K562 (cell line): ENCODE measurements around the gene PM20D2. TPM values are rescaled to one million over a fixed set of nuclear protein-coding genes. Genes with fewer than 3 reads are reported as not detected.

ENCODE experiments used
- ATAC-seq: fragments of 200-7000 bp; cut with Tn5 transposase; 3 replicates; pipeline ENCODE4 v1.9.1; 2020; ENCODE audit warnings: moderate library complexity
- BruUV-seq: library from RNA; stranded (reverse); fragments of 400-500 nt; replicated peaks from 2 replicates; lab custom pipeline; 2021; lab: Mats Ljungman, UMichigan
- CTCF ChIA-PET: fragments of 300-600 bp; formaldehyde crosslinking; extraction: SDS; loops from one replicate; lab custom pipeline; 2021; ENCODE audit warnings: low intra/inter-chr PET ratio; lab: Yijun Ruan, JAX
- POLR2A ChIA-PET: fragments of 300-600, 350-650 bp; sonication (Branson Sonifier 250); formaldehyde crosslinking; extraction: SDS; loops from one replicate; lab custom pipeline; 2021; ENCODE audit warnings: antibody characterized with exemption, inconsistent platforms; lab: Yijun Ruan, JAX
- DNase-seq, 4 experiments: peaks; one replicate each; pipeline versions ENCODE4 v3.0.0 to v3.0.0-alpha.2; 2011 to 2018; ENCODE audit warnings: low spot score in 3 of 4, mixed read lengths in 3 of 4; ENCODE audit errors: extremely low read depth in 1 of 4
- FAIRE-seq: peaks from 2 replicates; lab custom pipeline; 2011; peaks lifted over from hg19 to GRCh38; lab: Jason Lieb, UNC
- H2AFZ ChIP-seq: 2 replicates; pipeline ENCODE4 v1.6.0; 2011; ENCODE audit warnings: low read depth, low read length, control low read depth, inconsistent platforms
- H3K27ac ChIP-seq: fragments of 200-600 bp; 3 replicates; pipeline ENCODE4 v1.8.0; 2011; ENCODE audit warnings: low read depth, mild to moderate bottlenecking, control low read depth, inconsistent platforms, low read length, moderate library complexity, mixed read lengths; ENCODE audit errors: extremely low read depth
- H3K27me3 ChIP-seq, 2 experiments: fragments of 300-600 bp in 1 of 2; 2 replicates in 1 of 2; 3 replicates in 1 of 2; pipeline versions ENCODE4 v1.6.0 to v1.8.0; 2011; ENCODE audit warnings: inconsistent platforms in 2 of 2, low read length in 2 of 2, mild to moderate bottlenecking in 1 of 2, mixed read lengths in 1 of 2, moderate library complexity in 1 of 2; ENCODE audit not compliant: control insufficient read depth in 2 of 2, insufficient read depth in 2 of 2
- H3K36me3 ChIP-seq: fragments of 300-600 bp; 3 replicates; pipeline ENCODE4 v1.8.0; 2011; ENCODE audit warnings: mild to moderate bottlenecking, low read length, inconsistent platforms; ENCODE audit not compliant: control insufficient read depth, insufficient read depth
- H3K4me1 ChIP-seq, 2 experiments: fragments of 200-600 bp in 1 of 2; replicated peaks in 1 of 2; 2 replicates in 1 of 2; 3 replicates in 1 of 2; pipeline versions ENCODE4 v1.5.1 to v1.8.0; 2011; ENCODE audit warnings: inconsistent platforms in 2 of 2, low read length in 2 of 2, mild to moderate bottlenecking in 1 of 2, mixed read lengths in 1 of 2, moderate library complexity in 1 of 2; ENCODE audit not compliant: control insufficient read depth in 2 of 2, insufficient read depth in 2 of 2
- H3K4me2 ChIP-seq: 2 replicates; pipeline ENCODE4 v1.6.1; 2011; ENCODE audit warnings: low read length, control low read depth, inconsistent platforms, mixed read lengths; ENCODE audit not compliant: insufficient read depth
- H3K4me3 ChIP-seq: fragments of 200-600 bp; sonication (generic), shearing (Covaris generic); 2 replicates; pipeline ENCODE4 v1.5.1; 2016; ENCODE audit warnings: control low read depth, inconsistent platforms
- H3K79me2 ChIP-seq: fragments of 200-600 bp; 3 replicates; pipeline ENCODE4 v1.8.0; 2011; ENCODE audit warnings: low read length, inconsistent platforms; ENCODE audit not compliant: control insufficient read depth, insufficient read depth
- H3K9ac ChIP-seq, 2 experiments: 2 replicates each; pipeline versions ENCODE4 v1.6.0 to v1.6.1; 2011; ENCODE audit warnings: low read depth in 2 of 2, low read length in 2 of 2, control low read depth in 1 of 2, inconsistent platforms in 1 of 2, mild to moderate bottlenecking in 1 of 2, mixed read lengths in 1 of 2; ENCODE audit not compliant: insufficient read depth in 1 of 2
- H3K9me1 ChIP-seq: one replicate; pipeline ENCODE4 v1.6.0; 2011; ENCODE audit warnings: inconsistent platforms, mild to moderate bottlenecking, low read length, moderate library complexity; ENCODE audit not compliant: control insufficient read depth, insufficient read depth
- H3K9me3 ChIP-seq: replicated peaks from 2 replicates; pipeline ENCODE4 v1.5.1; 2011; ENCODE audit warnings: low read depth, low read length, inconsistent platforms; ENCODE audit not compliant: control insufficient read depth, insufficient read depth
- H4K20me1 ChIP-seq: replicated peaks from 2 replicates; pipeline ENCODE4 v1.6.1; 2011; ENCODE audit warnings: low read length, inconsistent platforms, mixed read lengths; ENCODE audit not compliant: control insufficient read depth, insufficient read depth
- CAMTA2 ChIP-seq: fragments of 250-450 bp; sonication (Bioruptor Pico); conservative IDR thresholded peaks from 2 replicates; pipeline ENCODE4 v1.5.1; 2022
- HDGF ChIP-seq: fragments of 450-650 bp; IDR thresholded peaks from 2 replicates; pipeline ENCODE4 v1.6.1; 2016
- NCOA2 ChIP-seq, 2 experiments: fragments of 450-650 bp; IDR thresholded peaks; 2 replicates each; pipeline ENCODE4 v1.6.1; 2018; ENCODE audit warnings: mild to moderate bottlenecking in 2 of 2, moderate library complexity in 1 of 2; ENCODE audit not compliant: partially characterized antibody in 2 of 2
- NFE2 ChIP-seq: IDR thresholded peaks from 2 replicates; pipeline ENCODE4 v1.6.1; 2014; ENCODE audit warnings: antibody characterized with exemption, low read depth
- RAD51 ChIP-seq: fragments of 450-650 bp; IDR thresholded peaks from 2 replicates; pipeline ENCODE4 v1.7.1; 2016; ENCODE audit warnings: low read depth, mild to moderate bottlenecking, borderline replicate concordance
- RB1 ChIP-seq: fragments of 450-650 bp; IDR thresholded peaks from 2 replicates; pipeline ENCODE4 v1.6.1; 2017; ENCODE audit warnings: low read depth, mild to moderate bottlenecking
- U2AF1 ChIP-seq: fragments of 200-400 bp; formaldehyde crosslinking; optimal IDR thresholded peaks from 2 replicates; pipeline ENCODE3; 2017; ENCODE audit warnings: mild to moderate bottlenecking, low read depth, low read length, moderate library complexity
- ZEB2 ChIP-seq: fragments of 450-650 bp; IDR thresholded peaks from 2 replicates; pipeline ENCODE4 v1.6.1; 2016
- ZFPM2 ChIP-seq: fragments of 250-450 bp; sonication (Bioruptor Pico); IDR thresholded peaks from 2 replicates; pipeline ENCODE4 v1.5.1; 2022; ENCODE audit warnings: mild to moderate bottlenecking
- ZNF347 ChIP-seq: fragments of 450-650 bp; formaldehyde crosslinking; IDR thresholded peaks from 2 replicates; pipeline ENCODE4 v1.4.0; 2020; ENCODE audit warnings: low read depth, mild to moderate bottlenecking, moderate library complexity
- WGBS: fragments of 100-300 bp; shearing (Covaris generic); methylation state at CpG from one replicate; pipeline ENCODE4 v1.1.6; 2016; ENCODE audit warnings: low coverage, mixed read lengths; ENCODE audit not compliant: insufficient coverage; ENCODE audit errors: missing lambda C conversion rate; 5-methylcytosine and 5-hydroxymethylcytosine counted together
- in situ Hi-C: fragments of 300-500 bp; cut with MboI; formaldehyde crosslinking; loops from 4 replicates; pipeline ENCODE4 v1.15.0; 2018; ENCODE audit warnings: inconsistent platforms, mixed read lengths
- intact Hi-C: fragments of 100-400 bp; cut with micrococcal nuclease; formaldehyde crosslinking; loops from 2 replicates; pipeline ENCODE4 v1.14.2; 2022
- polyA plus RNA-seq, 8 experiments: library from polyadenylated mRNA; depleted of rRNA in 4 of 8; stranded (reverse) in 5 of 8; unstranded in 3 of 8; fragments of >200 nt; fragmentation: Nextera tagmentation in 2 of 8; fragmentation: Illumina TruSeq in 1 of 8; extraction: Ambion mirVana in 2 of 8; extraction: Trizol in 1 of 8; gene quantifications; 2 replicates each; pipeline versions ENCODE4 v1.2.1 to v1.2.3, GENCODE V29; 2011 to 2014; ENCODE audit warnings: inconsistent platforms in 1 of 8, missing spikeins in 1 of 8
- total RNA-seq, 7 experiments: library from RNA; depleted of rRNA in 6 of 7; stranded (reverse); fragments of >200 nt in 6 of 7; fragmentation: Illumina TruSeq in 2 of 7; extraction: Trizol in 2 of 7; gene quantifications; 2 replicates each; pipeline versions ENCODE4 v1.2.1 to v1.2.3, GENCODE V29; 2011 to 2021; ENCODE audit warnings: low replicate concordance in 1 of 7
- TF ChIP-seq, protein P1 (sequence below): sonication (generic); formaldehyde crosslinking; IDR thresholded peaks from 2 replicates; pipeline ENCODE4 v1.8.0; 2022; ENCODE audit warnings: mild to moderate bottlenecking, missing genetic modification reagents
- TF ChIP-seq, protein P2 (sequence below): IDR thresholded peaks from 2 replicates; pipeline ENCODE4 v1.6.1; 2012; ENCODE audit warnings: low read depth, low read length, improper control_type of control experiment, borderline replicate concordance
- TF ChIP-seq, protein P3 (sequence below): sonication (generic); formaldehyde crosslinking; IDR thresholded peaks from 2 replicates; pipeline ENCODE4 v1.8.0; 2022; ENCODE audit warnings: mild to moderate bottlenecking, missing genetic modification reagents

The PM20D2 gene
- total and polyA plus RNA-seq, 9 of the 15 experiments (the other 6 are each of a cell fraction or from before 2014, with no cell fraction given) = 0.30 to 2.6 (median 1.00) TPM

DNA sequence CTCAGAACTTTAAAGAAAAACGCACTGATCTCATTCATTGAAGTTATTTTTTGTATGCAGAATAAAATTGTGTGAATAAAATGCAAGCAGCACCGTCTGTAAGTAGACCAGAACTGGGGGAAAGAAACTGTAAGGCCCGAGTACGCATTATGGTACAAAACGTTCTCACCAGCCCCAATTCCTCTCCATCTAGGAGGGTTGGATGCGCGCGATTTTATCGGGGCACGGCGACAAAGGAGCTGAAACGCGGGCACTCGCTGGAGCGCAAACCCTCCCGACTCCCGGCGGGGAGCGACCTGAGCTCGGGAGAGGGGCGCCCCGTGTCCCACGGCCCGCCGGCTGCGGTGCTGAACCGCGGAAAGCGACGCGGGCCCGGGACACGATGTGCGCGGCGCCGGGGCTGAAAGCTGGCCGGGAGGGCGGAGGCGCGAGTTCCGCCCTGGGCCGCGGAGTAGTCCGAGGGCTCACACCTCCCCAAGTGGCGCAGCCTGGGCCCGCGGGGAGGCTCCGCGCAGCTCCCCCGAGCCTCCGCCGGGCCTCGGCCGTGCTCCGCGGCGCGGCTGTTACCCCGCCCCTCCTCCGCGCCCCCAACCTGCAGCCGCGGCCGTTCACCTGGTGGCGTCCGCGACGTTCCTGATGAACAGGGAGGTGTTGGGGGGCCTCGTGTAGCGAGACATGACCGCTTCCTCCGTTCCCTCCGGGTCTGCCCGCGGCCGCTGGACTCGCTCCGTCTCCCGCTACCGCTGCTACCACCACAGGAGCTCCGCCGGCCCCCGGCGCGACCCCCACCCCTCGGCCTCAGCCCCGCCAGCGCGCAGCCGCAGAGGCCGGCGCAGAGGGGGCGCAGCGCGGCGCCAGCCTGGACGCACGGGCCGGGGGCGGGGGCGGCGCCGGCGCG lies 28.4 kb upstream of the PM20D2 start, which contains the start of gene SRSF12 (continued):
- TF ChIP-seq, protein P1, sequence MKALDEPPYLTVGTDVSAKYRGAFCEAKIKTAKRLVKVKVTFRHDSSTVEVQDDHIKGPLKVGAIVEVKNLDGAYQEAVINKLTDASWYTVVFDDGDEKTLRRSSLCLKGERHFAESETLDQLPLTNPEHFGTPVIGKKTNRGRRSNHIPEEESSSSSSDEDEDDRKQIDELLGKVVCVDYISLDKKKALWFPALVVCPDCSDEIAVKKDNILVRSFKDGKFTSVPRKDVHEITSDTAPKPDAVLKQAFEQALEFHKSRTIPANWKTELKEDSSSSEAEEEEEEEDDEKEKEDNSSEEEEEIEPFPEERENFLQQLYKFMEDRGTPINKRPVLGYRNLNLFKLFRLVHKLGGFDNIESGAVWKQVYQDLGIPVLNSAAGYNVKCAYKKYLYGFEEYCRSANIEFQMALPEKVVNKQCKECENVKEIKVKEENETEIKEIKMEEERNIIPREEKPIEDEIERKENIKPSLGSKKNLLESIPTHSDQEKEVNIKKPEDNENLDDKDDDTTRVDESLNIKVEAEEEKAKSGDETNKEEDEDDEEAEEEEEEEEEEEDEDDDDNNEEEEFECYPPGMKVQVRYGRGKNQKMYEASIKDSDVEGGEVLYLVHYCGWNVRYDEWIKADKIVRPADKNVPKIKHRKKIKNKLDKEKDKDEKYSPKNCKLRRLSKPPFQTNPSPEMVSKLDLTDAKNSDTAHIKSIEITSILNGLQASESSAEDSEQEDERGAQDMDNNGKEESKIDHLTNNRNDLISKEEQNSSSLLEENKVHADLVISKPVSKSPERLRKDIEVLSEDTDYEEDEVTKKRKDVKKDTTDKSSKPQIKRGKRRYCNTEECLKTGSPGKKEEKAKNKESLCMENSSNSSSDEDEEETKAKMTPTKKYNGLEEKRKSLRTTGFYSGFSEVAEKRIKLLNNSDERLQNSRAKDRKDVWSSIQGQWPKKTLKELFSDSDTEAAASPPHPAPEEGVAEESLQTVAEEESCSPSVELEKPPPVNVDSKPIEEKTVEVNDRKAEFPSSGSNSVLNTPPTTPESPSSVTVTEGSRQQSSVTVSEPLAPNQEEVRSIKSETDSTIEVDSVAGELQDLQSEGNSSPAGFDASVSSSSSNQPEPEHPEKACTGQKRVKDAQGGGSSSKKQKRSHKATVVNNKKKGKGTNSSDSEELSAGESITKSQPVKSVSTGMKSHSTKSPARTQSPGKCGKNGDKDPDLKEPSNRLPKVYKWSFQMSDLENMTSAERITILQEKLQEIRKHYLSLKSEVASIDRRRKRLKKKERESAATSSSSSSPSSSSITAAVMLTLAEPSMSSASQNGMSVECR = no peak
- no peak for TF ChIP-seq NCOA2 (IDR thresholded peaks at IDR 0.05; ENCODE audit: partially characterized antibody in 2 of 2)

DNA sequence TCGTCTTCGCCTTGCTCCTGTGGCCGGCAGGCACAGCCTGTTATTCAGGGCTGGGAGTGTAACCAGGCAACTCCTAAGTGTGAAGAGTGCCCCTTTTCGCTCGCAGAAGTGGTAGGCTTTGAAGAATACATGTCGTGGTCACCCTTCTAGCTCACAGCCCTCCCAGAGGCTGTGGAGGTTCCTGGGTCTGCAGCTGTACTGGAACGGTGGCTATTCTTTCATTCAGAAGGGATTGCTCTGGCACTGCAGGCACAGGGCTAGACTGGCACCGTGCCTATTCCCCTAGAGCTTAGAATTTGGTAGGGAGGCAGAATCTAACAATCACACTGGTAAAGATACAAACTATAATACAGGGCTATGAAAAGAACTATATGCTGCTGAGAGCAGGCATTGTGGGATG lies 26.9 kb upstream of the PM20D2 start:
- Histone ChIP-seq H3K4me2 (no peak overlapping the region), H2AFZ (no peak overlapping the region), H3K9ac (no peak overlapping the region), H3K9me1 (no peaks in the 10 kb centered on the region), H3K4me3 (no peak overlapping the region), H3K36me3 (no peaks in the 10 kb centered on the region), H4K20me1 (no peaks in the 10 kb centered on the region), H3K4me1 (no peaks in the 10 kb centered on the region), H3K9me3 (no peaks in the 10 kb centered on the region), H3K27me3 (no peaks in the 10 kb centered on the region; a peak in 1 of 5 replicates), H3K27ac (no peak overlapping the region), H3K79me2 (no peaks in the 10 kb centered on the region)
- no peak for ATAC-seq
- intact Hi-C loops = no loop called here
- in situ Hi-C loops = no loop called here
- DNase-seq = no peak
- ChIA-PET CTCF (no interaction called here), POLR2A (no interaction called here)
- FAIRE-seq = no peak
- under 1% methylated on average over 8 of the region's 8 CpGs for WGBS
- no TSS peak for BruUV-seq
- TF ChIP-seq ZEB2 (no peak), HDGF (no peak), ZFPM2 (CRISPR knock-in tag) (no peak), RAD51 (no peak), NFE2 (no peak), ZNF347 (CRISPR knock-in tag) (no peak), CAMTA2 (CRISPR knock-in tag) (no peak), U2AF1 (no peak), RB1 (no peak)
- TF ChIP-seq, protein P2, sequence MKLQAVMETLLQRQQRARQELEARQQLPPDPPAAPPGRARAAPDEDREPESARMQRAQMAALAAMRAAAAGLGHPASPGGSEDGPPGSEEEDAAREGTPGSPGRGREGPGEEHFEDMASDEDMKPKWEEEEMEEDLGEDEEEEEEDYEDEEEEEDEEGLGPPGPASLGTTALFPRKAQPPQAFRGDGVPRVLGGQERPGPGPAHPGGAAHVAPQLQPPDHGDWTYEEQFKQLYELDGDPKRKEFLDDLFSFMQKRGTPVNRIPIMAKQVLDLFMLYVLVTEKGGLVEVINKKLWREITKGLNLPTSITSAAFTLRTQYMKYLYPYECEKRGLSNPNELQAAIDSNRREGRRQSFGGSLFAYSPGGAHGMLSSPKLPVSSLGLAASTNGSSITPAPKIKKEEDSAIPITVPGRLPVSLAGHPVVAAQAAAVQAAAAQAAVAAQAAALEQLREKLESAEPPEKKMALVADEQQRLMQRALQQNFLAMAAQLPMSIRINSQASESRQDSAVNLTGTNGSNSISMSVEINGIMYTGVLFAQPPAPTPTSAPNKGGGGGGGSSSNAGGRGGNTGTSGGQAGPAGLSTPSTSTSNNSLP = no peak
- TF ChIP-seq, protein P3, sequence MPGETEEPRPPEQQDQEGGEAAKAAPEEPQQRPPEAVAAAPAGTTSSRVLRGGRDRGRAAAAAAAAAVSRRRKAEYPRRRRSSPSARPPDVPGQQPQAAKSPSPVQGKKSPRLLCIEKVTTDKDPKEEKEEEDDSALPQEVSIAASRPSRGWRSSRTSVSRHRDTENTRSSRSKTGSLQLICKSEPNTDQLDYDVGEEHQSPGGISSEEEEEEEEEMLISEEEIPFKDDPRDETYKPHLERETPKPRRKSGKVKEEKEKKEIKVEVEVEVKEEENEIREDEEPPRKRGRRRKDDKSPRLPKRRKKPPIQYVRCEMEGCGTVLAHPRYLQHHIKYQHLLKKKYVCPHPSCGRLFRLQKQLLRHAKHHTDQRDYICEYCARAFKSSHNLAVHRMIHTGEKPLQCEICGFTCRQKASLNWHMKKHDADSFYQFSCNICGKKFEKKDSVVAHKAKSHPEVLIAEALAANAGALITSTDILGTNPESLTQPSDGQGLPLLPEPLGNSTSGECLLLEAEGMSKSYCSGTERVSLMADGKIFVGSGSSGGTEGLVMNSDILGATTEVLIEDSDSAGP = no peak
